Cardiac fibroblast (primary cell): ENCODE measurements around the gene KCTD13.
A peak's percentile ranks its signal among the peaks of the same experiment; 100 is the strongest.

Experiments used
- DNase-seq, 2 donors: peaks; one replicate each; pipeline versions ENCODE4 v3.0.0 to v3.0.0-alpha.2; 2010; ENCODE audit warnings: low read depth in 2 of 2
- H3K4me3 ChIP-seq, 2 donors: replicated peaks in 1 of 2; 1 replicate in 1 of 2; 2 replicates in 1 of 2; pipeline ENCODE4 v1.5.1; 2011; ENCODE audit warnings: low read depth in 2 of 2, low read length in 2 of 2, mild to moderate bottlenecking in 2 of 2, moderate library complexity in 1 of 2
- TF ChIP-seq, protein P1 (sequence below): IDR thresholded peaks from one replicate; pipeline ENCODE4 v1.5.1; 2011; ENCODE audit warnings: low read depth, mild to moderate bottlenecking, low read length, inconsistent platforms

The KCTD13 gene

DNA sequence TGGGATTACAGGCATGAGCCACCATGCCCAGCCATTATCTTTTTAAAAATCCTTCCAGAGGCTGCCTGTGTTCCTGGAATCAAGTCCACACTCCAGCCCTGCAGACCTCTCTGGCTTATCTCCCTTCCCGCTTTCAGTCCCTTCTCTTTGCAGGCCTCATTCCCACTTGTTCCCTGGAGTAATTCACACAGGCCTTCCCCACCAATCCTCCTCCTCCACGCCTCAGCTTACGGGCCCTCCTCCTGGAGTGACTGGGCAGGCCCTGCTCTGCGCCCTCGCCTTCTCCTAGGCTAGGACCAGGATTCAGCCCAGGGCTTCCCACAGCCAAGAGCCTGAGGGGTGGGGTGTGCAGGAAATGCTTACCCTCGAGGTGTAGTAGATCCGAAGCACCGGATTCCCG is 65.8 kb downstream of the KCTD13 start:
- TF ChIP-seq, protein P1, sequence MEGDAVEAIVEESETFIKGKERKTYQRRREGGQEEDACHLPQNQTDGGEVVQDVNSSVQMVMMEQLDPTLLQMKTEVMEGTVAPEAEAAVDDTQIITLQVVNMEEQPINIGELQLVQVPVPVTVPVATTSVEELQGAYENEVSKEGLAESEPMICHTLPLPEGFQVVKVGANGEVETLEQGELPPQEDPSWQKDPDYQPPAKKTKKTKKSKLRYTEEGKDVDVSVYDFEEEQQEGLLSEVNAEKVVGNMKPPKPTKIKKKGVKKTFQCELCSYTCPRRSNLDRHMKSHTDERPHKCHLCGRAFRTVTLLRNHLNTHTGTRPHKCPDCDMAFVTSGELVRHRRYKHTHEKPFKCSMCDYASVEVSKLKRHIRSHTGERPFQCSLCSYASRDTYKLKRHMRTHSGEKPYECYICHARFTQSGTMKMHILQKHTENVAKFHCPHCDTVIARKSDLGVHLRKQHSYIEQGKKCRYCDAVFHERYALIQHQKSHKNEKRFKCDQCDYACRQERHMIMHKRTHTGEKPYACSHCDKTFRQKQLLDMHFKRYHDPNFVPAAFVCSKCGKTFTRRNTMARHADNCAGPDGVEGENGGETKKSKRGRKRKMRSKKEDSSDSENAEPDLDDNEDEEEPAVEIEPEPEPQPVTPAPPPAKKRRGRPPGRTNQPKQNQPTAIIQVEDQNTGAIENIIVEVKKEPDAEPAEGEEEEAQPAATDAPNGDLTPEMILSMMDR: no peak
- no peak overlapping the region for H3K4me3 ChIP-seq
- no peak for DNase-seq

DNA sequence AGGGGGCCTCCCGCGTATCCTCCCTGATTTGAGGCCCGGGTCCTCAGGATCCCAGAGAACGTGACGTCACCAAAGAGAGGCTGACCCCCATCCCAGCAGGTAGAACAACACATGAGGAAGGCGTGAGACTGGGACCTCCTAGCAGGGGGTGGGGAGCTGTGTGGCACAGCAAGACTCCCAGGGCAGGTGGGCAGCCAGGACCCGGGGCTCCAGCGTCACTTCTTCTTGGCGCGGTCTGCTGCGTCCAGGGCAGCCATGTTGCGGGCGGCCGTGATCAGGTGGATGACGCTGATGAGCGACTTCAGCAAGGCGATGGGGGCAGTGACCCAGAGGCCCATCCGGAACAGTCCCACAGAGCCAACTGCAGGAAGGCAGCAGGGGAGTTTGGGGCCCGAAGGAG is 67.1 kb downstream of the KCTD13 start:
- TF ChIP-seq, protein P1: no peak
- no peak overlapping the region for H3K4me3 ChIP-seq
- no peak for DNase-seq

GRCh38 chr16:29858149-29858849 is 67.7 kb downstream of the KCTD13 start:
- H3K4me3 ChIP-seq: no peak overlapping the region
- DNase-seq: no peak
- TF ChIP-seq, protein P1: no peak

DNA sequence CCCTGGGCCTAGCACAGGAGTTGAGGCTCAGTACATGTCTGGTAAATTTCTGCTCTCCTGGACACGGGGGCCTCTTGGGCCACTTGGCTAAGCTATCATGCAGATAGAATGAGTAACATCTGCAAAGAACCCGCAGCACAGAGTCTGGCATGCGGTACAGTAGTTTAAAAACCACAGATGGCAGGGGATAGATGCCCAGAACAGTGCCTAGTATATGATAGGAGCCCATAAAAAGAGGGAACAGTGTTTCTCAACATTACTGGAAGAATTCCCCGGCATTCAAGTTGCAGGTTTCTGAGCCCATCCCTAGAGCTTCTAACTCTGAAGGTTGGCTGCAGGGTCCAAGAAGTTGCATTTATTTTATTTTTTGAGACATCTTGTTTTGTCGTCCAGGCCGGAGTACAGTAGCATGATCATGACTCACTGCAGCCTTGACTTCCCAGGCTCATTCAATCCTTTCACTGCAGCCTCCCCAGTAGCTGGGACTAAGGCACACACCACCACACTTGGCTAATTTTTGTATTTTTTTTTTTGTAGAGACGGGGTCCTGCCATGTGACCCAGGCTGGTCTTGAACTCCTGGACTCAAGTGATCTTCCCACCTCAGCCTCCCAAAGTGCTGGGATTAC is 68.8 kb downstream of the KCTD13 start:
- no peak overlapping the region for H3K4me3 ChIP-seq
- DNase-seq: peak; percentile 19 to 67
- TF ChIP-seq, protein P1: no peak
